PC-9 (cell line): ENCODE data around the gene GOLPH3L.
"Not testable (repeated sequence)": the region's sequence is repeated elsewhere in the genome, so short reads cannot be mapped to it uniquely, and the experiment has no call there.

Experiments
- EZH2 ChIP-seq: fragments of 200-600 bp; sonication (generic); IDR thresholded peaks from 2 replicates; pipeline ENCODE4 v1.8.0; 2017; ENCODE audit warnings: antibody characterized with exemption, low read depth
- TF ChIP-seq, protein P1 (sequence below): fragments of 200-600 bp; sonication (generic); conservative IDR thresholded peaks from 2 replicates; pipeline ENCODE4 v1.6.1; 2017; ENCODE audit warnings: mixed run types, antibody characterized with exemption, mild to moderate bottlenecking, moderate library complexity

DNA sequence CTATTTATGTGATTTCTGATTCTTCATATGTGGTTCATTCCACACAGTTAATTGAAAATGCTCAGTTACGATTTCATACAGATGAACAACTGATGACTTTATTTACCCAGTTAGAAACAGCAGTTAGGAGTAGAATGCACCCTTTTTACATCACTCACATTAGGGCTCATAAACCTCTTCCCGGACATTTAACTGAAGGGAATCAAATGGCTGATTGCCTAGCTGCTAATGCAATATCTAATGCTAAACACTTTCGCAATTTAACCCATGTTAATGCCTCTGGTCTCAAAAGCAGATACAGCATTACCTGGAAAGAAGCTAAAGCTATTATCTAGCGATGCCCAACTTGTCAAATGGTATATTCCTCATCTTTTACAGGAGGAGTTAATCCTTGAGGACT is 39.9 kb downstream of the GOLPH3L start:
- TF ChIP-seq, protein P1, sequence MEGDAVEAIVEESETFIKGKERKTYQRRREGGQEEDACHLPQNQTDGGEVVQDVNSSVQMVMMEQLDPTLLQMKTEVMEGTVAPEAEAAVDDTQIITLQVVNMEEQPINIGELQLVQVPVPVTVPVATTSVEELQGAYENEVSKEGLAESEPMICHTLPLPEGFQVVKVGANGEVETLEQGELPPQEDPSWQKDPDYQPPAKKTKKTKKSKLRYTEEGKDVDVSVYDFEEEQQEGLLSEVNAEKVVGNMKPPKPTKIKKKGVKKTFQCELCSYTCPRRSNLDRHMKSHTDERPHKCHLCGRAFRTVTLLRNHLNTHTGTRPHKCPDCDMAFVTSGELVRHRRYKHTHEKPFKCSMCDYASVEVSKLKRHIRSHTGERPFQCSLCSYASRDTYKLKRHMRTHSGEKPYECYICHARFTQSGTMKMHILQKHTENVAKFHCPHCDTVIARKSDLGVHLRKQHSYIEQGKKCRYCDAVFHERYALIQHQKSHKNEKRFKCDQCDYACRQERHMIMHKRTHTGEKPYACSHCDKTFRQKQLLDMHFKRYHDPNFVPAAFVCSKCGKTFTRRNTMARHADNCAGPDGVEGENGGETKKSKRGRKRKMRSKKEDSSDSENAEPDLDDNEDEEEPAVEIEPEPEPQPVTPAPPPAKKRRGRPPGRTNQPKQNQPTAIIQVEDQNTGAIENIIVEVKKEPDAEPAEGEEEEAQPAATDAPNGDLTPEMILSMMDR: not testable (repeated sequence)
- not testable (repeated sequence) for TF ChIP-seq EZH2
